Superior temporal gyrus (tissue), 1 donor: ENCODE data around the gene LRRC8E.
"Not testable (repeated sequence)": the region's sequence is repeated elsewhere in the genome, so short reads cannot be mapped to it uniquely, and the experiment has no call there.

ENCODE experiments used
- DNase-seq: peaks from one replicate; pipeline ENCODE4 v3.0.0-alpha.2; 2016; ENCODE audit errors: extremely low spot score

Gene LRRC8E

GRCh38 chr19:7887408-7888144 is 734 bp upstream of the LRRC8E start:
- no peak for DNase-seq

GRCh38 chr19:7888826-7889217 is 512 bp downstream of the LRRC8E start:
- no peak for DNase-seq

GRCh38 chr19:7893362-7894101 is 5.2 kb downstream of the LRRC8E start:
- not testable (repeated sequence) for DNase-seq

- DNase-seq = no peak
Observed at GRCh38 chr19:7894612-7895309, 6.5 kb downstream of the LRRC8E start.

GRCh38 chr19:7895565-7895964 is 7.3 kb downstream of the LRRC8E start:
- no peak for DNase-seq

- DNase-seq = no peak
Observed at GRCh38 chr19:7897292-7897691, 9.0 kb downstream of the LRRC8E start.

GRCh38 chr19:7898967-7899366 is 10.7 kb downstream of the LRRC8E start:
- DNase-seq = no peak

GRCh38 chr19:7899751-7900378 is 11.6 kb downstream of the LRRC8E start:
- no peak for DNase-seq

- no peak for DNase-seq
Observed at GRCh38 chr19:7900401-7900870, 12.1 kb downstream of the LRRC8E start.

- DNase-seq = no peak
Observed at GRCh38 chr19:7900931-7901330, 12.6 kb downstream of the LRRC8E start.

GRCh38 chr19:7901337-7901736 is 13.0 kb downstream of the LRRC8E start:
- DNase-seq = no peak

- no peak for DNase-seq
Observed at GRCh38 chr19:7902796-7903243, 14.5 kb downstream of the LRRC8E start.

- DNase-seq = peak; percentile 99
Observed at GRCh38 chr19:7903244-7904073, 15.1 kb downstream of the LRRC8E start, which contains the start of gene MAP2K7. Gene MAP2K7, plus strand, starts transcription at chr19:7903877. Its CDS starts 68 bp downstream, at chr19:7903945.

- DNase-seq = no peak
Observed at GRCh38 chr19:7904074-7905020, 16.0 kb downstream of the LRRC8E start.

- DNase-seq = no peak
Observed at GRCh38 chr19:7905268-7905667, 17.0 kb downstream of the LRRC8E start.

- DNase-seq = no peak
Observed at GRCh38 chr19:7905859-7906258, 17.5 kb downstream of the LRRC8E start.

GRCh38 chr19:7907122-7907521 is 18.8 kb downstream of the LRRC8E start:
- DNase-seq = no peak

- DNase-seq = no peak
Observed at GRCh38 chr19:7907544-7907943, 19.2 kb downstream of the LRRC8E start.

GRCh38 chr19:7908078-7908699 is 19.9 kb downstream of the LRRC8E start:
- DNase-seq = no peak
